IPS-NIHi7 (cell line): ENCODE data around the gene TMEM147.

ENCODE experiments used
- DNase-seq: peaks from one replicate; pipeline ENCODE4 v3.0.0; 2012; ENCODE audit warnings: mixed read lengths; ENCODE audit errors: extremely low spot score

Gene TMEM147, protein sequence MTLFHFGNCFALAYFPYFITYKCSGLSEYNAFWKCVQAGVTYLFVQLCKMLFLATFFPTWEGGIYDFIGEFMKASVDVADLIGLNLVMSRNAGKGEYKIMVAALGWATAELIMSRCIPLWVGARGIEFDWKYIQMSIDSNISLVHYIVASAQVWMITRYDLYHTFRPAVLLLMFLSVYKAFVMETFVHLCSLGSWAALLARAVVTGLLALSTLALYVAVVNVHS

DNA sequence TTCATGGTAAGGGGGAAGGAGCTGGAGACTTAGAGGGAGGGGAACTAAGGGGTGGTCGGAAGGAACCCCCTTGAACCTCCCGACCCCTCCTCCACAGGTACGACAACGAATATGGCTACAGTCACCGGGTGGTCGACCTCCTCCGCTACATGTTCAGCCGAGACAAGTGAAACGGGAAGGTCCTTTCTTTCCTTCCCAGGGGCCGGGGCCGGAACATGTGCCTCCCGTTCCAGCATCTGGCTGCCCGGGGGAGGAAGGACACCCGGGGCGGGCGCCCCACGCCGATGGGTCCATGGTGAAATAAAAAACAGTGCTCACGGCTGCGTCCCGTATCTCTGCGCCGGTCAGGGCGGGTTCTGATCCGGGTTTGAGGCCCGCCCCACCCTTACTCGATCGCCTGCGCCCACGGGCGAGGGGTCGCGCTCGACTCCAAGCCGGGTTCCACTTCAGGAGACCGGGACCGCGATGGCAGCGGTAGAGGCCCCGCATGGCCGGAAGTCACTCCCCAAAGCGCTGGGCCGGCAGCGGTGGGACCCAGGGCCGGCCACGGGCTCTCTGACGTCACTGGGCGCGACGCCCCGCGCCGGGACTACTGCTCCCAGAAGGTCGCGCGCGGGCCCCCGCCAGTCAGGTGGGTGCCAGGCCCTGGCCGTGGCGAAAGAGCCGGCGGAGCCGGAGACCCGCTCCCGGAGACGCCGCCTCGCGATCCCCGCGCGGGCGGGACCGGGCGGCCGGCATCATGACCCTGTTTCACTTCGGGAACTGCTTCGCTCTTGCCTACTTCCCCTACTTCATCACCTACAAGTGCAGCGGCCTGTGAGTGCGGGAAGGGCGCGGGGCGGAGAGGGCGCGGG lies at the start of gene TMEM147:
Gene TMEM147, plus strand, starts transcription at position 626 of the 854 bp plus-strand sequence. Its CDS starts 114 bp downstream, at position 740.
- peak; percentile 100 for DNase-seq

DNA sequence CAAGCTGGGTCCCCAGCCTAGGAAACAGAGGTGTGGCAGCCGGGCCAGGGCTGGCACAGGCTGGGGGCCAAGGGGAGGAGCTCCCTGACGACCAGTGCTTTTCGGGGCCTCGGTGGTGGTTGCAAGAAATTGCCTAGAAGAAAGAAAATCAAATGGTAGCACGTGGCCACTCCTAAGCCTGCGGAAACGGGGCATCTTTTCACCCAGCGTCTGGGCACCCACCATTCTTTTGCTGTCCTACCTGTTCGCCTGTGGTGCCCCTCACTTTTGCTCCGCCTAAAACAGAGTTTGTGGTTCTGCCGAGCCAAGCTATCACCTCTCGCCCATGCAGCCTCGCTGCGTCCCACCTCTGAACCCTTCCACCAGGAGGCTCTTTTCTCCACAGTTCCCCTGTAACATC lies 48.0 kb upstream of the TMEM147 start:
- DNase-seq = no peak

GRCh38 chr19:35498220-35498619 lies 47.2 kb upstream of the TMEM147 start:
- DNase-seq = no peak

GRCh38 chr19:35498984-35499527 lies 46.4 kb upstream of the TMEM147 start:
- no peak for DNase-seq

GRCh38 chr19:35500611-35501010 lies 44.8 kb upstream of the TMEM147 start:
- DNase-seq = no peak

DNA sequence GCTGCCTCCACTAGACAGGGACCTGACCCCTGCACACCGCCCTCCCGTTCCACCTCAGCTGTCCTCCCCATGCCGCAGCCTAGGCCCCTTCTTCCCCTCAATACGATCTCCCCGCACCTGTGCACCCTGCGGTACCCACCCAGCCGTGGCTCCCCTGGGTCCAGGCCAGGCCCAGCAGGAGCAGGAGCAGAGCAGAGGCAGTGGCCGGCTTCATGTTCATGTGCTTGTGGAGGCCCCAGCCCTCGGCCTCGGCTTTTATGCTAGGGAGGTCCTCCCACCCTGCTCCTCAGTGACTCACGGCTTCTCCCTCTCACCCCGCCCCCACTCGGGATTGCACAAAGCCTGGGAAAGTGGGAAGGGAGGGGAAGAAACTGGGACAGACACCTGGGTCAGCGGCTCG lies 43.7 kb upstream of the TMEM147 start:
- DNase-seq = no peak

DNA sequence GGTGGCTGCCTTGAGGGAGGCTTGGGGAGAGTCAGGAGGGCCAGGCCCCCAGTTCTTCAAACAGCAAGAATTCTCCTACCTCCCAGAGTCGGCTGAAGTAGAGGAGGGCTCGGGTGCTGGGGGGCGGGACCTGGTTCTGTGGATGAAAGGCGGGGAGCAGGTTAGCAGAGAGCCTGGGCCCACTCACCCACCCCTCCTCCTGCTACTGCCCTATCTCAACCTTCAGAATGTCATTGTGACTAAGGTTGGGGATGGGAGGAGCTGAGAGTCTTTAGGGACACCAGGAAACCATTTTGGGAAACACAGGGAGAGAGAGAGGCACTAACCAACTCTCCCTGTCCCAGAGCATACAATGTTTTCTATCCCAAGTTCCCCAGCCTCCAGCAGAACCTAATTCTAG lies 42.7 kb upstream of the TMEM147 start:
- DNase-seq = no peak

DNA sequence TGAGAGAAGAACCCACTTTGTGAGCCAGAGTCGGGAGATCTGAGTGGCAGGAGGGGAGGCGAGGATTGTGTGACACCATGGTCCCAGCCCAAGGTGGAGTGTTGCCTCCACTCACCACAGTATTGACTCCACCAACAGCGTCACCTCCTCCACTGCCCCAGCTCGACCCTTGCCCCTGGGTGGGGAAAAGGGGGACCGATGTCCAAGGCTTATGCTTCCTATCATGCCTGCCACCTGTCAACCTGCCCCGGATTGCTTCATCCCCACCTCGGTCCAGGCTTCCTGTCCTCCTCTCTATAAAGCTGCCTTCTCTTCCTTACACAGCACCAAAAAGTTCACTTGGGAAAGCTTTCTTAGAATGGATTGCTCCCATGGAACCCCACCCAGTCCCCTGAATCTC lies 39.4 kb upstream of the TMEM147 start:
- no peak for DNase-seq

DNA sequence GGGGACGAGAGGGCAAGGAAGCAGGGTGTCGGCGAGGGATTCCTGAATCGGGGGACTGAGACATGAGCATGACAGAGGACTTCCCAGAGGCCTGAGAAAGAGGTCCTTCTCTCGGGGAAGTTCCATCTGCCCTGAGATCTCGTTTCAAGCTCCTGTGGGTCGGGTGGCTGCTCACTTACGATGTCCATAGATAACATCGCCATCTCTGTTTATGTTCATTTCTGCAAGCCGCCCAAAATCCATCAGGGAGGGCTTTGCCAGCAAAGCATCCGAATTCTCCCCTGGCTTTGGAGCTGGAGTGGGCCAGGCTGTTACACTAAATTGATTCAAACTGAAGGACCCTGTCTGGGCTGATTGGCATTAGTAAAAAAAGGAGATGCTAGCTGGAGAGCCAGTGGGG lies 37.9 kb upstream of the TMEM147 start:
- no peak for DNase-seq

- DNase-seq = no peak
Observed at GRCh38 chr19:35508129-35508528, 37.3 kb upstream of the TMEM147 start.

- peak; percentile 73 for DNase-seq
Observed at GRCh38 chr19:35509018-35509652, 36.3 kb upstream of the TMEM147 start.

DNA sequence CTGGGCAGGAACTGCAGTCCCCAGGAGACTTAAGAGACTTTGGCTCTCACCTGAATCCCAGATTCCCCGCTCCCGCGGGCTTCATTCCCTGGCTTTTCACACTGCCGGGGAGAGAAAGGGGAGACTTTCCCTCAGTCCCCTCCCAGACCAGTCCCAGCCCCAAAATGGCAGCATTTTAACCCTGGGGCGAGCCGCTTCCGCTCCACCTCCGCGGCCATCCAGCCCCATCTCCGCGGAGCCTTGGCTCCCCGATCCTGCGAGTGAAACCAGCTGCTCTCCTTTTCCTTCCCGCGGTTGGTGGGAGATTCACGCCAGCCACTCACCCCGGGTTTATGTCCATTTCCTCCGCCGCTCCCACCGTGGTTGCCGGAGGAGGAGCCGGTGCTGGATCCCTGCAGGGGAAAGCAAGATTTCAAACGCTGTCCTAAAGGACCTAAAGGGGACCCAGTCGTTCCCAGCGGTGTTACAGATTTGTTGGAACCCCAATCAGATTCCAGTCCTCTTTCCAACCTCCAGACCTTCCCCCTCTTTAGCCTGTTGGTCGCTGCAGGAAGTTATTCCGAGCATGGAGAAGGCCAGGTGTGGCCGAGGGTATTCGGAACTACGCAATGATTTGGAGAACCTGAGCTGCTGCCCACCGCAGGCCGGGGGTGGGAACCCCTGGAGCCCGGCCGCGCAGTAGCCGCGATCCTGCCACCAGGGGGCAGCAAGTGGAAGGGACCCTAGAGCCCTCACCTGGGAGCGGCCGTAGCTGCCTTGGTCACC lies 35.4 kb upstream of the TMEM147 start:
- DNase-seq = peak; percentile 96

GRCh38 chr19:35510626-35510964 lies 34.8 kb upstream of the TMEM147 start:
- DNase-seq = no peak

DNA sequence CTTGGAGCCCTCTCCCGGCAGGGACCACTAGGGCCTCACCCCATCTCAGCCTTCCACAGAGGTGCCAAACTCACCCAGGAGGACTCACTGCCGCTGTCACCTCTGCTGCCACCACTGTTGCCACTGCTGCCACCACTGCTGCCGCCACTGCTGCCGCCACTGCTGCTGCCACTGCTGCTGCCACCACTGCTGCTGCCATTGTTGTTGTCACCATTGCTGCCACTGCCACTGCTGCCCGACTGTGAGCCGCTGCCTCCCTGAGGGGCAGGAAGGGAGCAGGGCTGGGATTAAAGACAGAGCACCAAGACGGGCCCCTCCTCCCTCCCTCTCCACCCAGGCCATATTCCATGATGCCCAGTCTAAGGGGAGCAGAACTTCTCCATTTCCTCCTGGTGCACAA lies 34.1 kb upstream of the TMEM147 start:
- DNase-seq = no peak

GRCh38 chr19:35512831-35513627 lies 32.4 kb upstream of the TMEM147 start:
- no peak for DNase-seq

DNA sequence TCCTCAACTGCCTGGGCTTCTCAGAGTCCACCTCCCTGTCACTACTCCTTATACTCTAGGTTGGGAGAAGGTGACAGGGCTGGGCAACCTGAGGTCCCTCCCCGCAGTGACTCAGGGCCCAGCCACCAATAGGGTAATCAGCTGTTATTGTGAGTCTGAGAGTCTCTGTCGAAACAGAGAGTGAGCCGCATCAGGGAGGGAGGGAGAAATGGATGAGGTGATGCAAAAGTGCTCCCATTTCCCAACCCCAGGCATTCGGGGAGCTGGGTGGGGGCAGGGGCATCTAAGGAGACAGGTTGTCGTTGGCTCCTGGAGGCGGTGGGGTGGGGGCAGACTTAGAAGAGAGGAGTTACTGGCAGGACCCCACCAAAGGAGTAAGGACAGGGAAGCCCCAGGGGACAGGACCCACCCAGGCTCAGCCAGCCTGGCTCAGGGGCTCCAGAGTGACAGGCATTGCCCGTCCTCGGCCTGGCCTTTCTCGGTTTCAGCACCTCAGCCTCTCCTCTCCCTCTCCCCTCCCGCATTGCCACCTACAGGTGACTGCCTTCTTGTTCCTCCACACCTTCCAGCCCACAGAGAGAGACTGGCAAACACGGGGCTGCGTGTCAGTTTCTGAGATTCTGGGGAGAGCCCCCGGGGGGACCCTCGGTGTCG lies 31.7 kb upstream of the TMEM147 start, which contains the start of gene DMKN:
Gene DMKN, minus strand, starts transcription at position 22 of the 654 bp plus-strand sequence. CDS start 174 bp downstream, outside the sequence.
- peak; percentile 58 for DNase-seq

- DNase-seq = peak; percentile 64
Observed at GRCh38 chr19:35514282-35514809, 31.1 kb upstream of the TMEM147 start.

DNA sequence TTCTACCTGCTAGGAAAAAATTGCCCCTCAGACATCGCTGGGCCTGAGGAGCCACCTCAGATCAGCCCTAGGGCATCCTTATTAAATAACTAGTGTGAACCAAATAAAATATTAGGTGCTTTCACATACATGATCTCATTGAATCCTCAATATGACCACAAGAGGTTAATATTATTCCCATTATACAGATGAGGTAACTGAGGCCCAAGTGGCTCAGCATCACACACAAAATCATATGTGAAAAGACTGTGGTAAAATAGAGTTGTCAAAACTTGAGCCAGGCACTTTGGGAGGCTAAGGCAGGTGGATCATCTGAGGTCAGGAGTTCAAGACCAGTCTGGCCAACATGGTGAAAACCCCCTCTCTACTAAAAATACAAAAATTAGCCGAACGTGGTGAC lies 29.1 kb upstream of the TMEM147 start:
- no peak for DNase-seq

DNA sequence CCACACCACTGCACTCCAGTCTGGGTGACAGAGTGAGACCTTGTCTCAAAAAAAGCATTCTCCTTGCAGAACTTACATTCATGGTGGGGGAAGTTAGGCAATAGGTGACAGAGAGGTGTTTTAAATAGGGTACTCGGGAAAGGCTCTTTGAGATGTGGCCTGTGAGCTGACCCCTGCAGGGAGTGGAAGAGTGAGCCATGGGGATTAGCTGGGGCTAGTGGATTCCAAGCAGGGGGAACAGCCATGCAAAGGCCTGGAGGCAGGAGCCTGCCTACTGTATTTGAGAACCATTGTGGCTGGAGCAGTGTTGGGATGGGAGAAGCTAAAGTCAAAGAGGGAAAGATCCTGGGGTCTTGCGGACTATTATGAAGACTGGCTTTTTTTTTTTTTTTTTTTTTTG lies 28.1 kb upstream of the TMEM147 start:
- DNase-seq = no peak

DNA sequence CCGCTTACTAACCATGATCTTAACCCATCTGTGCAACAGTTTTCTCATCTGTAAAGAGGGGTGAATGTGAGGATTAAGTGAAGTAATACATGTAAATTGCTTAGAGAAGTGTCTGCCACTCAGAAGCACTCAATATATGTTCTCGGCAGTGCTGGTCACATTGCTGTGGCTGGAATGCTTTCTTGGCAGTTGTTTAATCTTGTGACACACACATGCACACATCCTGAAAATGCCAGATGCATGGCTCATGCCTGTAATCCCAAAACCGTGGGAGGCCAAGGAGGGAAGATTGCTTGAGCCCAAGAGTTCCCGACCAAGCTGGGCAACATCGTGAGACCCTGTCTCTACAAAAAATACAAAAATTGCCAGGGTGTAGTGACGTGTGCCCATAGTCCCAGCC lies 27.1 kb upstream of the TMEM147 start:
- no peak for DNase-seq
